HL-60 (cell line): ENCODE data around the gene PROZ.
A peak's percentile ranks its signal among the peaks of the same experiment; 100 is the strongest.

Experiments used
- DNase-seq, 2 experiments: peaks; one replicate each; pipeline ENCODE4 v3.0.0-alpha.2; 2010 to 2020; ENCODE audit warnings: low read depth in 1 of 2, low spot score in 1 of 2
- H3K27ac ChIP-seq: fragments of 250-450 bp; sonication (Bioruptor Pico); replicated peaks from 2 replicates; pipeline ENCODE4 v1.5.1; 2020; ENCODE audit warnings: mild to moderate bottlenecking, moderate library complexity
- H3K27me3 ChIP-seq: fragments of 250-450 bp; sonication (Bioruptor Pico); 2 replicates; pipeline ENCODE4 v1.5.1; 2021; ENCODE audit warnings: mild to moderate bottlenecking, moderate library complexity; ENCODE audit not compliant: insufficient read depth, poor library complexity, severe bottlenecking
- H3K4me3 ChIP-seq: replicated peaks from 2 replicates; pipeline ENCODE4 v1.5.1; 2011; ENCODE audit warnings: mild to moderate bottlenecking, control low read depth, low read length; ENCODE audit not compliant: insufficient read depth
- GABPA ChIP-seq: IDR thresholded peaks from 2 replicates; pipeline ENCODE4 v1.6.1; 2012; ENCODE audit warnings: low read depth
- POLR2AphosphoS5 ChIP-seq: IDR thresholded peaks from 2 replicates; pipeline ENCODE4 v1.6.1; 2012; ENCODE audit warnings: low read depth
- SPI1 ChIP-seq: IDR thresholded peaks from 2 replicates; pipeline ENCODE4 v1.6.1; 2012; ENCODE audit warnings: low read depth, mild to moderate bottlenecking, borderline replicate concordance
- TF ChIP-seq, protein P1 (sequence below): IDR thresholded peaks from one replicate; pipeline ENCODE4 v1.5.1; 2011; ENCODE audit warnings: low read length, control low read depth, inconsistent platforms; ENCODE audit not compliant: insufficient read depth
- TF ChIP-seq, protein P2 (sequence below): IDR thresholded peaks from 2 replicates; pipeline ENCODE4 v1.6.1; 2012; ENCODE audit warnings: low read depth; ENCODE audit not compliant: insufficient replicate concordance

PROZ gene

DNA sequence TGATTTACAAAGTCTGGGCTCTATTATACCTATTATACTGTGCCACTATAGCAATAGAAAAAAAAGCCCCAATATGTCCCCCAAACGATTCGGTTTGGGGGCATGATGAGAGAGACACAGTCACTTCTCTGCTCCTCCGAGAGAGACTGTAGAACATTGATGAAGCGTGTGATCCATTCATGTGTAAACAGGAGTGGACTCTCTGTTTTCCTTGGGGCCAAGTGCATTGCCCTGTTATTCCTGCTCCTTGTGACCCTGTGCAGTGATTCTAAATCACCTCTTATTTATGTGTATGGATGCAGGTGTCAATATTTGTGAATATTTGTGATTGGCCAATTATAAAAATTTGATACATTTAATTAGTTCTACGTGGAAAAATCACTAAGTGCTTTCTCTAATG lies 18.9 kb upstream of the PROZ start:
- DNase-seq: no peak
- Histone ChIP-seq H3K27ac (peak overlapping the region; percentile 54), H3K4me3 (no peak overlapping the region), H3K27me3 (no peaks in the 10 kb centered on the region)
- TF ChIP-seq POLR2AphosphoS5 (no peak), GABPA (no peak), SPI1 (no peak)
- TF ChIP-seq, protein P1, sequence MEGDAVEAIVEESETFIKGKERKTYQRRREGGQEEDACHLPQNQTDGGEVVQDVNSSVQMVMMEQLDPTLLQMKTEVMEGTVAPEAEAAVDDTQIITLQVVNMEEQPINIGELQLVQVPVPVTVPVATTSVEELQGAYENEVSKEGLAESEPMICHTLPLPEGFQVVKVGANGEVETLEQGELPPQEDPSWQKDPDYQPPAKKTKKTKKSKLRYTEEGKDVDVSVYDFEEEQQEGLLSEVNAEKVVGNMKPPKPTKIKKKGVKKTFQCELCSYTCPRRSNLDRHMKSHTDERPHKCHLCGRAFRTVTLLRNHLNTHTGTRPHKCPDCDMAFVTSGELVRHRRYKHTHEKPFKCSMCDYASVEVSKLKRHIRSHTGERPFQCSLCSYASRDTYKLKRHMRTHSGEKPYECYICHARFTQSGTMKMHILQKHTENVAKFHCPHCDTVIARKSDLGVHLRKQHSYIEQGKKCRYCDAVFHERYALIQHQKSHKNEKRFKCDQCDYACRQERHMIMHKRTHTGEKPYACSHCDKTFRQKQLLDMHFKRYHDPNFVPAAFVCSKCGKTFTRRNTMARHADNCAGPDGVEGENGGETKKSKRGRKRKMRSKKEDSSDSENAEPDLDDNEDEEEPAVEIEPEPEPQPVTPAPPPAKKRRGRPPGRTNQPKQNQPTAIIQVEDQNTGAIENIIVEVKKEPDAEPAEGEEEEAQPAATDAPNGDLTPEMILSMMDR: no peak
- TF ChIP-seq, protein P2, sequence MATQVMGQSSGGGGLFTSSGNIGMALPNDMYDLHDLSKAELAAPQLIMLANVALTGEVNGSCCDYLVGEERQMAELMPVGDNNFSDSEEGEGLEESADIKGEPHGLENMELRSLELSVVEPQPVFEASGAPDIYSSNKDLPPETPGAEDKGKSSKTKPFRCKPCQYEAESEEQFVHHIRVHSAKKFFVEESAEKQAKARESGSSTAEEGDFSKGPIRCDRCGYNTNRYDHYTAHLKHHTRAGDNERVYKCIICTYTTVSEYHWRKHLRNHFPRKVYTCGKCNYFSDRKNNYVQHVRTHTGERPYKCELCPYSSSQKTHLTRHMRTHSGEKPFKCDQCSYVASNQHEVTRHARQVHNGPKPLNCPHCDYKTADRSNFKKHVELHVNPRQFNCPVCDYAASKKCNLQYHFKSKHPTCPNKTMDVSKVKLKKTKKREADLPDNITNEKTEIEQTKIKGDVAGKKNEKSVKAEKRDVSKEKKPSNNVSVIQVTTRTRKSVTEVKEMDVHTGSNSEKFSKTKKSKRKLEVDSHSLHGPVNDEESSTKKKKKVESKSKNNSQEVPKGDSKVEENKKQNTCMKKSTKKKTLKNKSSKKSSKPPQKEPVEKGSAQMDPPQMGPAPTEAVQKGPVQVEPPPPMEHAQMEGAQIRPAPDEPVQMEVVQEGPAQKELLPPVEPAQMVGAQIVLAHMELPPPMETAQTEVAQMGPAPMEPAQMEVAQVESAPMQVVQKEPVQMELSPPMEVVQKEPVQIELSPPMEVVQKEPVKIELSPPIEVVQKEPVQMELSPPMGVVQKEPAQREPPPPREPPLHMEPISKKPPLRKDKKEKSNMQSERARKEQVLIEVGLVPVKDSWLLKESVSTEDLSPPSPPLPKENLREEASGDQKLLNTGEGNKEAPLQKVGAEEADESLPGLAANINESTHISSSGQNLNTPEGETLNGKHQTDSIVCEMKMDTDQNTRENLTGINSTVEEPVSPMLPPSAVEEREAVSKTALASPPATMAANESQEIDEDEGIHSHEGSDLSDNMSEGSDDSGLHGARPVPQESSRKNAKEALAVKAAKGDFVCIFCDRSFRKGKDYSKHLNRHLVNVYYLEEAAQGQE: no peak

DNA sequence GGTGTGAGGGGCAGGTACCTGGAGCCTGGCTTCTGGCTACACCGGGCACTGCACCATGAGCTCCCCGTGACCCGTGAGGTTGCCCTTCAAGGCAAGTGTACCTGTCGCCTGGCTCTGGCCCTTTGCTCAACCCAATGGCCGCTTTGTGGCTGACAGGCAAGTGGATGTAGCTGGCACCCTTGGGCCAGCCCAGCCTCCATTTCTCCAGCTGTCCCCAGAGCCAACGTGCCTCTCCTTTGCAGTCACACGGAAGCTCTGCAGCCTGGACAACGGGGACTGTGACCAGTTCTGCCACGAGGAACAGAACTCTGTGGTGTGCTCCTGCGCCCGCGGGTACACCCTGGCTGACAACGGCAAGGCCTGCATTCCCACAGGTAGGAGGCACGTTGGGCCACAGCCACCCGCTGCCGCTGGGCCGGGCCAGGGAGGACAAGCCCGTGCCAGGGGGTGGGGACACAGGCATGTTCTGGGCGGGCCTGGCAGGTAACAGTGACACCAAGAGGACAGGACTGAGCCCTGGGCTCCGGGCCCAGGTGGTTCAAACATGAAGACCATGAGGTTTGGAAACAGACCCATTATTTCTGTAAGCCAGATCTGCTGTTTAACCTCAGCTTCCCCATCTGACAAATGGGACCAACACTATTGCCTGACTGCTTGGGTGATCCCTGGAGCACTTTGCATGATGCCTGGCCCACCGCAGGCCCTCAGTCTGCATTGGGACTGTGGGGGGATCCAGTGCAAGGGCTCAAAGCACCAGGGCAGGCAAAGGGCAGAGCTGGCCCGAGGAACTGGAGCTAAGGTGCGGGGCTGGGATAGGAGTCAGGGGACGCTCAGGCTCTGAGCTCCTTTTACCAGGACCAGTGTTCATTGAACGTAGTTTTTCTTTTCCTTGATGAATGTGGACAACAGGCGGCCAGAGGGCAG lies 17.5 kb upstream of the PROZ start:
- Histone ChIP-seq H3K4me3 (no peak overlapping the region), H3K27me3 (no peaks in the 10 kb centered on the region), H3K27ac (no peak overlapping the region)
- no peak for TF ChIP-seq POLR2AphosphoS5
- TF ChIP-seq, protein P2: no peak
- no peak for TF ChIP-seq GABPA
- TF ChIP-seq SPI1: no peak
- TF ChIP-seq, protein P1: no peak
- DNase-seq: no peak

DNA sequence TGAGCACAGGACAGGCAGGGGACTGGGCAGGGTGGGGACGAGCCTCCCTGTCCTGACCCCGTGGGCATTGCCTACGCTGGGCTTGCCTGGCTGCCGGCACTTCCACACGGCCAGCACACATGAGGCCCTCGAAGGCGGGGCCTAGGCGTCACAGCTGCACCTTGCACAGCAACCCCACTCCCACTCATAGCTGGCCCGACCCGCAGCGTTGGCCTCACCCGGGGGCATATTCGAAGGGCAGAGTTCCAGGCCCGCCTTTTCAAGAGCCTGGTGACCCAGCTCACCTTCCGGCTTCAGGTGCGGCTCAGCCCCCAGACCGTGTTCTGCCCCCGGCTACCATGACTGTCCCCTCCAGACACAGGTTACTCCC lies 16.9 kb upstream of the PROZ start:
- Histone ChIP-seq H3K27ac (no peak overlapping the region), H3K27me3 (no peaks in the 10 kb centered on the region), H3K4me3 (no peak overlapping the region)
- no peak for DNase-seq
- TF ChIP-seq GABPA (no peak), POLR2AphosphoS5 (no peak), SPI1 (no peak)
- TF ChIP-seq, protein P2: no peak
- TF ChIP-seq, protein P1: no peak
